CD14-positive monocyte (primary cell): ENCODE data around the gene ARID3B. TPM values are rescaled to one million over a fixed set of nuclear protein-coding genes. Genes with fewer than 3 reads are reported as not detected.

ENCODE experiments used
- DNase-seq, 3 donors: peaks; one replicate each; pipeline ENCODE4 v3.0.0-alpha.2; 2011 to 2022
- H2AFZ ChIP-seq: 2 replicates; pipeline ENCODE4 v1.6.0; 2012; ENCODE audit warnings: mild to moderate bottlenecking, low read depth, low read length, inconsistent platforms; ENCODE audit not compliant: insufficient read depth, poor library complexity, severe bottlenecking
- H3K27ac ChIP-seq, 2 donors: 1 replicate in 1 of 2; 2 replicates in 1 of 2; pipeline ENCODE4 v1.5.1; 2012 to 2013; ENCODE audit warnings: low read length in 2 of 2, control low read depth in 1 of 2, inconsistent platforms in 1 of 2, low read depth in 1 of 2, mild to moderate bottlenecking in 1 of 2
- H3K27me3 ChIP-seq, 2 donors: one replicate each; pipeline versions ENCODE4 v1.6.0 to v1.6.1; 2011 to 2013; ENCODE audit warnings: low read length in 2 of 2; ENCODE audit not compliant: control insufficient read depth in 2 of 2, insufficient read depth in 2 of 2
- H3K36me3 ChIP-seq, 2 donors: replicated peaks in 1 of 2; 1 replicate in 1 of 2; 2 replicates in 1 of 2; pipeline versions ENCODE4 v1.5.1 to v1.6.1; 2012 to 2013; ENCODE audit warnings: low read length in 2 of 2, control low read depth in 1 of 2, inconsistent platforms in 1 of 2, mild to moderate bottlenecking in 1 of 2; ENCODE audit not compliant: insufficient read depth in 2 of 2, control insufficient read depth in 1 of 2
- H3K4me1 ChIP-seq, 2 donors: 1 replicate in 1 of 2; 2 replicates in 1 of 2; pipeline versions ENCODE4 v1.5.1 to v1.6.1; 2012 to 2013; ENCODE audit warnings: low read length in 2 of 2, control low read depth in 1 of 2, inconsistent platforms in 1 of 2, mild to moderate bottlenecking in 1 of 2, moderate library complexity in 1 of 2; ENCODE audit not compliant: insufficient read depth in 2 of 2, control insufficient read depth in 1 of 2
- H3K4me2 ChIP-seq: replicated peaks from 2 replicates; pipeline ENCODE3; 2012; ENCODE audit warnings: low read length, moderate library complexity, mild to moderate bottlenecking; ENCODE audit not compliant: poor library complexity, severe bottlenecking; ENCODE audit errors: extremely low read depth
- H3K4me3 ChIP-seq, 3 experiments: fragments of 200-600 bp in 1 of 3; sonication (generic) in 1 of 3; replicated peaks in 1 of 3; 1 replicate in 2 of 3; 2 replicates in 1 of 3; pipeline ENCODE4 v1.5.1; 2011 to 2013; ENCODE audit warnings: low read length in 3 of 3, mild to moderate bottlenecking in 3 of 3, control low read depth in 2 of 3, low read depth in 2 of 3, inconsistent platforms in 1 of 3, moderate library complexity in 1 of 3
- H3K79me2 ChIP-seq: 2 replicates; pipeline ENCODE4 v1.6.0; 2012; ENCODE audit warnings: mild to moderate bottlenecking, control low read depth, inconsistent platforms, low read length, moderate library complexity; ENCODE audit not compliant: insufficient read depth
- H3K9ac ChIP-seq: 2 replicates; pipeline ENCODE4 v1.6.0; 2017; ENCODE audit warnings: low read length, mild to moderate bottlenecking; ENCODE audit not compliant: insufficient read depth, poor library complexity, severe bottlenecking
- H3K9me3 ChIP-seq, 2 donors: replicated peaks in 1 of 2; 1 replicate in 1 of 2; 2 replicates in 1 of 2; pipeline versions ENCODE4 v1.5.1 to v1.6.1; 2012 to 2013; ENCODE audit warnings: low read length in 2 of 2, control low read depth in 1 of 2; ENCODE audit not compliant: control insufficient read depth in 1 of 2, insufficient read depth in 1 of 2
- H4K20me1 ChIP-seq: 2 replicates; pipeline ENCODE4 v1.6.0; 2012; ENCODE audit warnings: mild to moderate bottlenecking, low read length, control low read depth, moderate library complexity; ENCODE audit not compliant: insufficient read depth
- H3K27ac Mint-ChIP-seq, 7 donors: one replicate each; pipeline ENCODE4 v1.8.0; 2020; ENCODE audit warnings: mild to moderate bottlenecking in 7 of 7, mixed read lengths in 7 of 7, moderate library complexity in 6 of 7, inconsistent platforms in 2 of 7
- H3K27me3 Mint-ChIP-seq, 3 donors: one replicate each; pipeline ENCODE4 v1.8.0; 2021 to 2022; ENCODE audit warnings: low read depth in 3 of 3, mild to moderate bottlenecking in 3 of 3, mixed read lengths in 3 of 3, moderate library complexity in 3 of 3, inconsistent platforms in 1 of 3
- H3K36me3 Mint-ChIP-seq, 2 donors: one replicate each; pipeline ENCODE4 v1.8.0; 2020; ENCODE audit warnings: mixed read lengths in 2 of 2, inconsistent platforms in 1 of 2, mild to moderate bottlenecking in 1 of 2
- H3K4me1 Mint-ChIP-seq: one replicate; pipeline ENCODE4 v1.8.0; 2020; ENCODE audit warnings: mild to moderate bottlenecking, mixed read lengths
- H3K4me3 Mint-ChIP-seq, 2 donors: one replicate each; pipeline ENCODE4 v1.8.0; 2020; ENCODE audit warnings: mild to moderate bottlenecking in 2 of 2, mixed read lengths in 2 of 2, moderate library complexity in 1 of 2
- H3K9me3 Mint-ChIP-seq, 7 donors: one replicate each; pipeline ENCODE4 v1.8.0; 2020 to 2022; ENCODE audit warnings: mixed read lengths in 7 of 7, mild to moderate bottlenecking in 6 of 7, moderate library complexity in 6 of 7, inconsistent platforms in 2 of 7
- WGBS: methylation state at CpG from one replicate; pipeline ENCODE4 v1.1.5; 2013; ENCODE audit warnings: missing lambda C conversion rate; ENCODE audit not compliant: insufficient coverage; 5-methylcytosine and 5-hydroxymethylcytosine counted together
- intact Hi-C, 2 donors: fragments of 100-400 bp; cut with micrococcal nuclease; formaldehyde crosslinking; loops; one replicate each; pipeline versions ENCODE4 v1.15.0 to v1.15.1; 2023
- polyA plus RNA-seq, 3 donors: library from polyadenylated mRNA; depleted of rRNA in 1 of 3; unstranded in 2 of 3; stranded (reverse) in 1 of 3; fragments of 300-500 nt in 2 of 3; fragments of >200 nt in 1 of 3; fragmentation: Illumina TruSeq in 2 of 3; gene quantifications; 1 replicate in 2 of 3; 2 replicates in 1 of 3; pipeline ENCODE4 v1.2.3, GENCODE V29; 2012 to 2021
- TF ChIP-seq, protein P1 (sequence below): fragments of 200-600 bp; IDR thresholded peaks from one replicate; pipeline ENCODE4 v1.8.0; 2022; ENCODE audit warnings: antibody characterized with exemption, mild to moderate bottlenecking

The ARID3B gene
- polyA plus RNA-seq, 3 donors, result 2.3 to 17.4 (median 4.4) TPM

DNA sequence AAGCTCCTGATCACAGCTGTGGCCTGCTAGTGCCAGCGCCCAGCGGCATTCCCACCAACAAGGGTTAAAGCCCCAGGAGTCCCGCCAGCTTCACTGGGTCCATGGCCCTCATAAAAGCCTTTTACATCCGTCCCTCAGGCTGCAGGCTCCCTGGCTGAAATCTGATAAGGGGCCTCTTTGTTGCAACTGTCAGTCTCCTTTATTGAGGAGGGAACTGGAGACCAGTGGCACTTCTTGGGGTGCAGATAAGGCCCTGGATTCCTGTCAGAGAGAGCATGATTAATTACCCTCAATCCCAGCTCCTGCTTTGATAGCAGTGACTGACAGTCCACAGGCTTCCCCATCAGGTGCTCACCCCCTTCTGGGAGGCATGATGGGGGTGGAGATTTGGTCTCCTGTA lies 43.8 kb downstream of the ARID3B start:
- Histone ChIP-seq H3K4me3 (no peak overlapping the region), H3K27ac (no peak overlapping the region), H3K9ac (no peak overlapping the region), H2AFZ (no peak overlapping the region), H3K4me1 (peaks cover 17 to 18% of the 10 kb centered on the region in 2 donors), H3K79me2 (no peaks in the 10 kb centered on the region), H4K20me1 (peaks cover 9% of the 10 kb centered on the region), H3K27me3 (no peaks in the 10 kb centered on the region), H3K9me3 (no peaks in the 10 kb centered on the region), H3K4me2 (no peak overlapping the region), H3K36me3 (peaks cover 41 to 75% of the 10 kb centered on the region in 2 donors)
- Mint-ChIP-seq H3K4me1 (peaks cover 18% of the 10 kb centered on the region), H3K27ac (peak overlapping the region in 2 of 7 donors; percentile 26 to 75), H3K27me3 (peaks cover 0 to 2% (median 0%) of the 10 kb centered on the region in 3 donors), H3K36me3 (peaks cover 65 to 79% of the 10 kb centered on the region in 2 donors), H3K4me3 (no peak overlapping the region), H3K9me3 (no peaks in the 10 kb centered on the region)
- no peak for DNase-seq
- 55% methylated on average over 3 of the region's 4 CpGs for WGBS
- intact Hi-C loops, result no loop called here
- TF ChIP-seq, protein P1, sequence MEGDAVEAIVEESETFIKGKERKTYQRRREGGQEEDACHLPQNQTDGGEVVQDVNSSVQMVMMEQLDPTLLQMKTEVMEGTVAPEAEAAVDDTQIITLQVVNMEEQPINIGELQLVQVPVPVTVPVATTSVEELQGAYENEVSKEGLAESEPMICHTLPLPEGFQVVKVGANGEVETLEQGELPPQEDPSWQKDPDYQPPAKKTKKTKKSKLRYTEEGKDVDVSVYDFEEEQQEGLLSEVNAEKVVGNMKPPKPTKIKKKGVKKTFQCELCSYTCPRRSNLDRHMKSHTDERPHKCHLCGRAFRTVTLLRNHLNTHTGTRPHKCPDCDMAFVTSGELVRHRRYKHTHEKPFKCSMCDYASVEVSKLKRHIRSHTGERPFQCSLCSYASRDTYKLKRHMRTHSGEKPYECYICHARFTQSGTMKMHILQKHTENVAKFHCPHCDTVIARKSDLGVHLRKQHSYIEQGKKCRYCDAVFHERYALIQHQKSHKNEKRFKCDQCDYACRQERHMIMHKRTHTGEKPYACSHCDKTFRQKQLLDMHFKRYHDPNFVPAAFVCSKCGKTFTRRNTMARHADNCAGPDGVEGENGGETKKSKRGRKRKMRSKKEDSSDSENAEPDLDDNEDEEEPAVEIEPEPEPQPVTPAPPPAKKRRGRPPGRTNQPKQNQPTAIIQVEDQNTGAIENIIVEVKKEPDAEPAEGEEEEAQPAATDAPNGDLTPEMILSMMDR, result no peak

DNA sequence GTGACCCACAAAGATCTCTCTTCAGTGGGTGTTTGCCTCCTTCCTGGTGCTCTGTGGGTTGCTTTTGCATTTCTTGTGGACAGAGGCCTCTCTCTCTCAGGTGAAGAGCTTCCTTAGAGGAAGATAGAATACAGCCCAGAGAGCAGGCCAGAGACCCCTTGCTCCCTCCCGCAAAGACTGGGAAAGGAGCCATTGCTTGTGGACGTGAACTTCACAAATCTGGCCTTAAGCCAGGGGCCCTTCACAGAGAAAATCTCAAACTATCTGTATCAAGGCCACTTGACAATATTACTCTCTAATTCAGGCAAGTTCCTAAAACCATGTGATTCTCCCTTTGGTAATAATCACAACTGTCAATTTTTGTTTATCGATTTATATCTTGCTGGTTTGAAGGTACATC lies 44.2 kb downstream of the ARID3B start:
- Mint-ChIP-seq H3K27me3 (peaks cover 0 to 2% (median 0%) of the 10 kb centered on the region in 3 donors), H3K4me1 (peaks cover 21% of the 10 kb centered on the region), H3K9me3 (no peaks in the 10 kb centered on the region), H3K4me3 (no peak overlapping the region), H3K36me3 (peaks cover 65 to 79% of the 10 kb centered on the region in 2 donors), H3K27ac (no peak overlapping the region)
- no peaks in the 10 kb centered on the region for H3K79me2 ChIP-seq
- no peak for DNase-seq
- no peaks in the 10 kb centered on the region for H3K9me3 ChIP-seq
- intact Hi-C loops, result no loop called here
- no peak overlapping the region for H3K9ac ChIP-seq
- peaks cover 41 to 75% of the 10 kb centered on the region in 2 donors for H3K36me3 ChIP-seq
- no peak overlapping the region for H3K4me3 ChIP-seq
- H3K27me3 ChIP-seq, result no peaks in the 10 kb centered on the region
- no peak overlapping the region for H2AFZ ChIP-seq
- peaks cover 21% of the 10 kb centered on the region in 2 donors for H3K4me1 ChIP-seq
- H3K4me2 ChIP-seq, result no peak overlapping the region
- peaks cover 9% of the 10 kb centered on the region for H4K20me1 ChIP-seq
- 52% methylated on average over 2 of the region's 3 CpGs for whole genome bisulfite sequencing
- TF ChIP-seq, protein P1, result no peak
- no peak overlapping the region for H3K27ac ChIP-seq
